IMR-90 (cell line): ENCODE results near the gene IGSF9B. TPM values are rescaled to one million over a fixed set of nuclear protein-coding genes. Genes with fewer than 3 reads are reported as not detected.

ENCODE experiments used
- ATAC-seq: fragments of 200-7000 bp; cut with Tn5 transposase; 2 replicates; pipeline ENCODE4 v1.9.1; 2020; ENCODE audit warnings: low read depth, mild to moderate bottlenecking, moderate library complexity
- BruUV-seq: library from RNA; stranded (reverse); fragments of 400-500 nt; replicated peaks from 2 replicates; lab custom pipeline; 2021; lab: Mats Ljungman, UMichigan
- CTCF ChIA-PET: fragments of 300-600 bp; formaldehyde crosslinking; extraction: SDS; loops from one replicate; lab custom pipeline; 2021; ENCODE audit warnings: antibody characterized with exemption; lab: Yijun Ruan, JAX
- POLR2A ChIA-PET: fragments of 300-600 bp; sonication (Branson Sonifier 250); formaldehyde crosslinking; loops from one replicate; lab custom pipeline; 2022; ENCODE audit warnings: antibody characterized with exemption; ENCODE audit not compliant: unreplicated experiment; lab: Charles Lee
- DNase-seq: peaks from one replicate; pipeline ENCODE4 v3.0.0; 2013
- H2AFZ ChIP-seq: replicated peaks from 2 replicates; pipeline ENCODE3; 2013; ENCODE audit warnings: low read length, mild to moderate bottlenecking; ENCODE audit not compliant: poor library complexity
- H2AK5ac ChIP-seq: 2 replicates; pipeline ENCODE4 v1.6.1; 2013; ENCODE audit warnings: low read depth, low read length, inconsistent platforms
- H2AK9ac ChIP-seq: replicated peaks from 2 replicates; pipeline ENCODE3; 2013; ENCODE audit warnings: mild to moderate bottlenecking, low read depth, low read length, moderate library complexity; ENCODE audit not compliant: poor library complexity
- H2BK120ac ChIP-seq: 2 replicates; pipeline ENCODE4 v1.6.1; 2013; ENCODE audit warnings: low read depth, low read length, inconsistent platforms
- H2BK15ac ChIP-seq: 3 replicates; pipeline ENCODE4 v1.6.1; 2013; ENCODE audit warnings: low read depth, low read length, inconsistent platforms
- H2BK20ac ChIP-seq: 2 replicates; pipeline ENCODE4 v1.6.1; 2013; ENCODE audit warnings: low read depth, mild to moderate bottlenecking, inconsistent platforms, low read length, moderate library complexity
- H2BK5ac ChIP-seq: 2 replicates; pipeline ENCODE4 v1.6.1; 2013; ENCODE audit warnings: mild to moderate bottlenecking, low read depth, low read length, inconsistent platforms; ENCODE audit not compliant: poor library complexity, severe bottlenecking
- H3K14ac ChIP-seq: replicated peaks from 2 replicates; pipeline ENCODE4 v1.6.1; 2013; ENCODE audit warnings: low read depth, low read length, inconsistent platforms
- H3K18ac ChIP-seq: 2 replicates; pipeline ENCODE4 v1.6.1; 2013; ENCODE audit warnings: low read depth, low read length, control low read depth
- H3K23ac ChIP-seq: 2 replicates; pipeline ENCODE4 v1.6.1; 2013; ENCODE audit warnings: low read depth, low read length, inconsistent platforms
- H3K27ac ChIP-seq: 2 replicates; pipeline ENCODE4 v1.5.1; 2013; ENCODE audit warnings: mild to moderate bottlenecking, control low read depth, low read length; ENCODE audit not compliant: insufficient read depth
- H3K27me3 ChIP-seq: 2 replicates; pipeline ENCODE4 v1.6.1; 2013; ENCODE audit warnings: low read length; ENCODE audit not compliant: control insufficient read depth, insufficient read depth
- H3K36me3 ChIP-seq: 2 replicates; pipeline ENCODE4 v1.6.1; 2013; ENCODE audit warnings: low read length, mixed read lengths; ENCODE audit not compliant: control insufficient read depth, insufficient read depth
- H3K4ac ChIP-seq: 2 replicates; pipeline ENCODE4 v1.6.1; 2013; ENCODE audit warnings: low read depth, low read length, inconsistent platforms
- H3K4me1 ChIP-seq: 2 replicates; pipeline ENCODE4 v1.6.1; 2013; ENCODE audit warnings: low read length, mixed read lengths; ENCODE audit not compliant: control insufficient read depth, insufficient read depth
- H3K4me2 ChIP-seq: 2 replicates; pipeline ENCODE4 v1.6.1; 2013; ENCODE audit warnings: low read depth, mild to moderate bottlenecking, control low read depth, low read length, moderate library complexity
- H3K4me3 ChIP-seq: 2 replicates; pipeline ENCODE4 v1.5.1; 2013; ENCODE audit warnings: low read depth, mild to moderate bottlenecking, control low read depth, low read length, moderate library complexity; ENCODE audit not compliant: insufficient read depth
- H3K56ac ChIP-seq: 2 replicates; pipeline ENCODE4 v1.6.1; 2013; ENCODE audit warnings: low read length, inconsistent platforms; ENCODE audit not compliant: insufficient read depth; ENCODE audit errors: extremely low read depth
- H3K79me1 ChIP-seq, 2 experiments: 2 replicates each; pipeline ENCODE4 v1.6.1; 2013; ENCODE audit warnings: low read length in 2 of 2, inconsistent platforms in 1 of 2, low read depth in 1 of 2
- H3K9ac ChIP-seq: 2 replicates; pipeline ENCODE4 v1.6.1; 2013; ENCODE audit warnings: low read depth, low read length, control low read depth
- H3K9me1 ChIP-seq: 2 replicates; pipeline ENCODE4 v1.6.1; 2013; ENCODE audit warnings: low read length, inconsistent platforms; ENCODE audit not compliant: insufficient read depth
- H3K9me3 ChIP-seq: 2 replicates; pipeline ENCODE4 v1.6.1; 2013; ENCODE audit warnings: low read length; ENCODE audit not compliant: control insufficient read depth, insufficient read depth
- H4K20me1 ChIP-seq: 2 replicates; pipeline ENCODE4 v1.6.1; 2013; ENCODE audit warnings: low read length, inconsistent platforms; ENCODE audit not compliant: insufficient read depth
- H4K5ac ChIP-seq: 2 replicates; pipeline ENCODE4 v1.6.1; 2013; ENCODE audit warnings: mild to moderate bottlenecking, low read depth, low read length, control low read depth
- H4K8ac ChIP-seq, 2 experiments: 2 replicates each; pipeline ENCODE4 v1.6.1; 2013; ENCODE audit warnings: low read depth in 2 of 2, low read length in 2 of 2, control low read depth in 1 of 2, inconsistent platforms in 1 of 2
- H4K91ac ChIP-seq: 2 replicates; pipeline ENCODE4 v1.6.1; 2013; ENCODE audit warnings: low read depth, low read length, inconsistent platforms; ENCODE audit not compliant: insufficient read depth
- CEBPB ChIP-seq: IDR thresholded peaks from 2 replicates; pipeline ENCODE4 v1.6.1; 2012; ENCODE audit warnings: low read depth, low read length, improper control_type of control experiment
- NFE2L2 ChIP-seq: fragments of 150-350 bp; IDR thresholded peaks from 2 replicates; pipeline ENCODE4 v1.6.1; 2016; ENCODE audit warnings: low read depth, mild to moderate bottlenecking, low read length
- WGBS, 2 experiments: methylation state at CpG; one replicate each; pipeline versions ENCODE4 v1.1.5 to v1.1.7; 2013; ENCODE audit warnings: missing lambda C conversion rate in 2 of 2; ENCODE audit not compliant: insufficient read length in 1 of 2; ENCODE audit errors: extremely low coverage in 2 of 2; 5-methylcytosine and 5-hydroxymethylcytosine counted together
- dilution Hi-C: fragments of 300-500 bp; cut with HindIII; formaldehyde crosslinking; loops from one replicate; pipeline ENCODE4 v1.14.3; 2018; ENCODE audit warnings: low sequenced_read_pairs; ENCODE audit not compliant: unreplicated experiment
- in situ Hi-C: fragments of 300-500 bp; cut with MboI; formaldehyde crosslinking; loops from 3 replicates; pipeline ENCODE4 v1.14.3; 2019; ENCODE audit warnings: low sequenced_read_pairs, inconsistent platforms, mixed read lengths
- intact Hi-C: fragments of 100-400 bp; cut with micrococcal nuclease; formaldehyde crosslinking; loops from 2 replicates; pipeline ENCODE4 v1.10.0; 2022
- polyA plus RNA-seq, 3 experiments: library from polyadenylated mRNA; depleted of rRNA; stranded (reverse); fragments of >200 nt; gene quantifications; 2 replicates each; pipeline ENCODE4 v1.2.3, GENCODE V29; 2012; ENCODE audit warnings: low replicate concordance in 1 of 3
- total RNA-seq: library from RNA; depleted of rRNA; stranded (reverse); fragments of >200 nt; gene quantifications from 2 replicates; pipeline ENCODE4 v1.2.3, GENCODE V29; 2012
- TF ChIP-seq, protein P1 (sequence below): fragments of 150-350 bp; IDR thresholded peaks from 2 replicates; pipeline ENCODE4 v1.6.1; 2016; ENCODE audit warnings: low read depth, mild to moderate bottlenecking, low read length, moderate library complexity, borderline replicate concordance

IGSF9B gene
- total and polyA plus RNA-seq, 2 of the 4 experiments (the other 2 are of a cell fraction) = under 0.01 to 0.10 TPM

DNA sequence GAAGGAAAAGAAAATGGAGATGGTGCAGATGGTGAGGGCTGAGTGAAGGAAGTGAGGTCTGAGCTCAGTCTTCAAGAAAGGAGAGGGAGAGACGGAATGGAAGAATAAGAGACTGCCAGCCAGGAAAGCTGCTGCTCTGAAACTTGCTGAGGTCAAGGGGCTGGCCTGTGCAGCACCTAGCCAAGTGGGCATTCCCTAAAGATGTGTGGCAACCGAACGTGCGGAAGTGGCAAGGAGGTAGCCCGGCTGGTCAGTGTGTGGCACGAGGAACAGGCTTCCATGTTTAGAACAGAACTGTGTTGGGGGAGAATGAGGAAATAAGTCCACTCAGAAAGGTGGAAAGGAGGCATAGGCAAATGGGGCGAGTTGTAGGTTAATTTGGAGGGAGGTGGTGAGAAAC lies 7.6 kb upstream of the IGSF9B start:
- ATAC-seq (no peak), DNase-seq (no peak)
- Histone ChIP-seq H2AK5ac (no peak overlapping the region), H3K4me1 (no peaks in the 10 kb centered on the region), H3K4me3 (no peak overlapping the region), H3K14ac (no peak overlapping the region), H4K91ac (no peak overlapping the region), H3K27me3 (peaks cover 5% of the 10 kb centered on the region), H4K5ac (no peak overlapping the region), H2AFZ (no peak overlapping the region), H2BK15ac (no peak overlapping the region), H3K4me2 (no peak overlapping the region), H4K8ac (no peak overlapping the region), H3K23ac (no peak overlapping the region), H3K9me3 (no peaks in the 10 kb centered on the region), H3K36me3 (no peaks in the 10 kb centered on the region), H4K20me1 (no peaks in the 10 kb centered on the region), H2AK9ac (no peak overlapping the region), H3K4ac (no peak overlapping the region), H3K18ac (no peak overlapping the region), H3K79me1 (no peaks in the 10 kb centered on the region), H2BK20ac (no peak overlapping the region), H3K9me1 (no peaks in the 10 kb centered on the region), H2BK5ac (no peak overlapping the region), H3K56ac (no peak overlapping the region), H3K9ac (no peak overlapping the region), H2BK120ac (no peak overlapping the region), H3K27ac (no peak overlapping the region)
- BruUV-seq = no TSS peak
- WGBS, 2 experiments = 76% methylated on average over 6 of the region's 7 CpGs; no CpG with 5 or more reads in 1 of the 2 experiments
- dilution Hi-C loops = no loop called here
- intact Hi-C loops = no loop called here
- in situ Hi-C loops = no loop called here
- POLR2A ChIA-PET = no interaction called here
- TF ChIP-seq NFE2L2 = no peak
- TF ChIP-seq CEBPB = no peak
- TF ChIP-seq, protein P1, sequence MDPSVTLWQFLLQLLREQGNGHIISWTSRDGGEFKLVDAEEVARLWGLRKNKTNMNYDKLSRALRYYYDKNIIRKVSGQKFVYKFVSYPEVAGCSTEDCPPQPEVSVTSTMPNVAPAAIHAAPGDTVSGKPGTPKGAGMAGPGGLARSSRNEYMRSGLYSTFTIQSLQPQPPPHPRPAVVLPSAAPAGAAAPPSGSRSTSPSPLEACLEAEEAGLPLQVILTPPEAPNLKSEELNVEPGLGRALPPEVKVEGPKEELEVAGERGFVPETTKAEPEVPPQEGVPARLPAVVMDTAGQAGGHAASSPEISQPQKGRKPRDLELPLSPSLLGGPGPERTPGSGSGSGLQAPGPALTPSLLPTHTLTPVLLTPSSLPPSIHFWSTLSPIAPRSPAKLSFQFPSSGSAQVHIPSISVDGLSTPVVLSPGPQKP = no peak
- CTCF ChIA-PET = no interaction called here
